BLaER1 (cell line): ENCODE results near the gene AZU1.

Experiments
- H3K27ac ChIP-seq: shearing (Covaris generic); formaldehyde crosslinking; 2 replicates; pipeline ENCODE4 v1.8.1; 2022
- H3K27me3 ChIP-seq: shearing (Covaris generic); formaldehyde crosslinking; 2 replicates; pipeline ENCODE4 v1.8.1; 2022
- H3K36me3 ChIP-seq: shearing (Covaris generic); formaldehyde crosslinking; 2 replicates; pipeline ENCODE4 v1.8.1; 2022
- H3K4me1 ChIP-seq: shearing (Covaris generic); formaldehyde crosslinking; 2 replicates; pipeline ENCODE4 v1.8.1; 2022
- H3K4me2 ChIP-seq: shearing (Covaris generic); formaldehyde crosslinking; 2 replicates; pipeline ENCODE4 v1.8.1; 2022
- H3K4me3 ChIP-seq: shearing (Covaris generic); formaldehyde crosslinking; 2 replicates; pipeline ENCODE4 v1.8.1; 2022
- H3K9ac ChIP-seq: shearing (Covaris generic); formaldehyde crosslinking; 2 replicates; pipeline ENCODE4 v1.8.1; 2022
- H3K9me3 ChIP-seq: shearing (Covaris generic); formaldehyde crosslinking; 2 replicates; pipeline ENCODE4 v1.8.1; 2022
- H4K20me1 ChIP-seq: shearing (Covaris generic); formaldehyde crosslinking; 2 replicates; pipeline ENCODE4 v1.8.1; 2022
- Cebpa-rat ChIP-seq: shearing (Covaris generic); IDR thresholded peaks from 2 replicates; pipeline ENCODE4 v1.8.1; 2022

Gene AZU1

DNA sequence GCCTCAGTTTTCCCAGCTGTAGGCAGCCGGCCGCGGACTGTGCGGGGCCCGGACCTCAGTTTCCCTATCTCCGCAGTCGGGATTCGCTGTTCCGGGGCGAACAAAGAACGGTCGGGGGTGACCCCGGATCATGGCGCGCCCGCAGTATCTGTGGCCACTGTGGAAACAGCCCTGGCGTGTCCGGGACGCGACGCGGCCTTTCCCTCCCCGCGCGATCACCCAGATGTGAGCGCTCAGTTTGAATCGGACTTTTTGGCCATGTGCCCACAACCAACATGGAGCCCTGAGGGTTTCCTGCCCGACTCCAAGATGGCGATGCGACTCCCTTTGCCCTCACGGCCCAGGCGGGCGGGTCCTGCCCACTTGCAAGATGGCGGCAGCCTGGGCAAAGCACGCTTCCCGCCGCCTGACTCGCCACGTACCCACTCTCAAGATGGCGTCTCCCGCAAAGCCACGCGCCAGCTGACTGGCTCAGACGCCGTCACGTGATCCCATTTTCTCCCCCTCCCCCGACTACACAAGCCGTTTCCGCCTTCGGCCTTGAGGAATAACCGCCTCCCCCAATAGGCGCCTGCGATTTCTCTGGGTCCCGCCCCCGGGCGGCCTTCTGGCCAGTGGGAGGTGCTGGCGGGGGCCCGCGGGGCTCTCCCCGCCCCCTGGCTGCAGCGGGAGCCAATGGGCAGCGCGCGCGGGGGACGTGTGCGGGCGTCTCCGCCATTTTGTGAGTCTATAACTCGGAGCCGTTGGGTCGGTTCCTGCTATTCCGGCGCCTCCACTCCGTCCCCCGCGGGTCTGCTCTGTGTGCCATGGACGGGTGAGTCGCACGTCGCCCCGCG lies 30.7 kb upstream of the AZU1 start, which contains the start of gene PTBP1:
Gene PTBP1 (plus strand): TSS at position 761 of the 836 bp plus-strand sequence. CDS start 46 bp downstream, at position 807.
- H3K4me1 ChIP-seq: peaks cover 45% of the 10 kb centered on the region
- peaks cover 39% of the 10 kb centered on the region for H3K36me3 ChIP-seq
- H3K27ac ChIP-seq: peak within 1 kb of the TSS; percentile 98
- peak within 1 kb of the TSS; percentile 94 for H3K9ac ChIP-seq
- no peak for TF ChIP-seq Cebpa-rat
- H3K27me3 ChIP-seq: no peaks in the 10 kb centered on the region
- H3K9me3 ChIP-seq: no peaks in the 10 kb centered on the region
- peak within 1 kb of the TSS; percentile 92 for H3K4me3 ChIP-seq
- H4K20me1 ChIP-seq: peaks cover 43% of the 10 kb centered on the region
- H3K4me2 ChIP-seq: peak within 1 kb of the TSS; percentile 100

- Histone ChIP-seq H3K4me3 (peak overlapping the region; percentile 92), H3K9ac (peak overlapping the region; percentile 94), H3K36me3 (peaks cover 47% of the 10 kb centered on the region), H3K4me2 (peak overlapping the region; percentile 100), H3K9me3 (no peaks in the 10 kb centered on the region), H3K27ac (peak overlapping the region; percentile 98), H4K20me1 (peaks cover 51% of the 10 kb centered on the region), H3K4me1 (peaks cover 38% of the 10 kb centered on the region), H3K27me3 (no peaks in the 10 kb centered on the region)
- no peak for TF ChIP-seq Cebpa-rat
These were observed 29.9 kb upstream of the AZU1 start for GRCh38 chr19:797528-798414.

DNA sequence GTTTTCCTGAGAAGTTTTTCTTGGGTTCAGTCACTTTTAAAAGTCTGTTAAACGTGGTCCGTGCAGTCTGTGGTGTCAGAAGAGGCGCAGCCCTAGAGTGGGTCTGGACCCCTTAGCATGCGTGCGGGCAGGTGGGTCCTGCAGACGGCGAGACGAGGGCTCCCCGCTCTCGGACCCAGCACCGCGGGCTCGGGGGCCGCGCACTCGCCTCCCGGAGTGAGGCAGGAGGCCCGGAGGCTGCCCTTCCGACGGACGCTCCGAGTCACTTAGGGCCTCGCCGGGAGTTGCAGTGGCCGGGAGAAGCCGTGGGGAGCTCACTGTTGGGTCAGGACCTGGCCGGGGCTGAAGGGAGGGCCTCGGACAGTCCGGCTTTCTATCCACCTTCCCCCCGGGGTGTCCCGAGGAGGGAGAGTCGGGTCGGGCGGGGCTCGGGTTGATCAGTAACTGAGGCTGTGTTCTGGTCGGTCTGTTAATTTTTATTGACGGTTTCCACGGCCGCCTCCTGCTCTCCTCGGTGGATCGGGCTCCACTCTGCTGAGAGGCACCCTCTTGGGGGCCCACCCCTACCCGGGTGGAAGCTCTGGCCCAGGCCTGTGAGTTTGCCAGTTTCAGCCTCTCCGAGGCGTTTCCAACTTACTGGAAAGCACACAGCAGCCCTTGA lies 29.1 kb upstream of the AZU1 start:
- H4K20me1 ChIP-seq: peaks cover 59% of the 10 kb centered on the region
- H3K4me3 ChIP-seq: peak overlapping the region; percentile 92
- no peak for TF ChIP-seq Cebpa-rat
- H3K36me3 ChIP-seq: peaks cover 55% of the 10 kb centered on the region
- peaks cover 38% of the 10 kb centered on the region for H3K4me1 ChIP-seq
- peak overlapping the region; percentile 98 for H3K27ac ChIP-seq
- H3K27me3 ChIP-seq: no peaks in the 10 kb centered on the region
- peak overlapping the region; percentile 94 for H3K9ac ChIP-seq
- peak overlapping the region; percentile 100 for H3K4me2 ChIP-seq
- H3K9me3 ChIP-seq: no peaks in the 10 kb centered on the region

- Histone ChIP-seq H3K36me3 (peaks cover 62% of the 10 kb centered on the region), H3K9me3 (no peaks in the 10 kb centered on the region), H3K27me3 (no peaks in the 10 kb centered on the region), H3K4me2 (peak overlapping the region; percentile 100), H3K9ac (peak overlapping the region; percentile 94), H3K4me1 (peaks cover 38% of the 10 kb centered on the region), H3K4me3 (peak overlapping the region; percentile 92), H4K20me1 (peaks cover 66% of the 10 kb centered on the region), H3K27ac (peak overlapping the region; percentile 98)
- TF ChIP-seq Cebpa-rat: no peak
These were observed 28.4 kb upstream of the AZU1 start for GRCh38 chr19:799076-799881.

GRCh38 chr19:800360-801029 lies 27.1 kb upstream of the AZU1 start:
- H4K20me1 ChIP-seq: peaks cover 79% of the 10 kb centered on the region
- H3K4me2 ChIP-seq: peak overlapping the region; percentile 100
- no peaks in the 10 kb centered on the region for H3K9me3 ChIP-seq
- TF ChIP-seq Cebpa-rat: no peak
- H3K27ac ChIP-seq: no peak overlapping the region
- peak overlapping the region; percentile 94; the same call in 1 of the 2 replicates for H3K9ac ChIP-seq
- H3K4me3 ChIP-seq: no peak overlapping the region
- H3K36me3 ChIP-seq: peaks cover 75% of the 10 kb centered on the region
- H3K27me3 ChIP-seq: no peaks in the 10 kb centered on the region
- H3K4me1 ChIP-seq: peaks cover 38% of the 10 kb centered on the region

DNA sequence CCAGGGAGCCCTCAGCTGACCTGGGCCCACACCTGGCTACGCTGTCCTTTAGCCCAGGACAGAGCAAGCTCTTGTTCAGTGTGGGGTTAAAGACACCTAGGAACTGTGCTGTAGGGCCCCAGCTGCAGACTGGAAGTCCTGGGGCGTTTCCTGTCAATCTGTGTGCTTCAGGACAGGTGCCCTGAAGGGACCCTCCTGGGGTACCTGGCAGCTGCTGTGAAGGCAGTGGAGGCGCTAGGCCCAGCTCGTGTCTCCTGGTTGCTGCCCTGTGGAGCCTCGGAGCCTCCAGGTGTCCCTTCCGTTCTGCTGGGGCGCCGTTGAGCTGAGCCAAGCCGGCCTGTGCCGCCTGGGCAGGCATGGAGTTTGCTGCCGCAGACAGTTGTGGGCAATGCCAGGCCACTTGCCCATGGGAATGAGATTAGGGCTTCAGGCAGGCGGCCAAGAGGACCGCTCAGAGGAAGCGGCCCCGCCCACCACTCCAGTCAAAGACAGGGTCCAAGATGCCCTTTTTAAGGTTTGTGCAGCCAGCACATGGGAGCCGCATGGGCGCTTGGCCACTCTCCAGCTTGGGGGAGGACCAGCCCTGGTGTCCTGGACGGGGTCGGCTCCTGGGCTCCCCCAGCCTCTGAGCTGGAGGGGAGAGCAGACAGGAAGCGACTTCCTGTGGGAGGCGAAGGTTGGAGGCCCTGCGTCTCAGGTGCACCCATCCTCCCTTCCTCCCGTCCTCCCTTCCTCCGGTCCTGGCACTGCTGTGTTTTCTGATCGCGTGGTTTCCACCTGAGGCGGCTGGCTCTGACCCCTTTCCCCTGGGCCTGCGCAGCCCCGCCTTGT lies 26.4 kb upstream of the AZU1 start:
- Histone ChIP-seq H3K4me3 (no peak overlapping the region), H3K9ac (no peak overlapping the region), H4K20me1 (peaks cover 86% of the 10 kb centered on the region), H3K9me3 (no peaks in the 10 kb centered on the region), H3K4me2 (peak overlapping the region; percentile 100), H3K36me3 (peaks cover 82% of the 10 kb centered on the region), H3K27me3 (no peaks in the 10 kb centered on the region), H3K4me1 (peaks cover 34% of the 10 kb centered on the region), H3K27ac (no peak overlapping the region)
- no peak for TF ChIP-seq Cebpa-rat

GRCh38 chr19:801861-802497 lies 25.7 kb upstream of the AZU1 start:
- Histone ChIP-seq H3K27me3 (no peaks in the 10 kb centered on the region), H4K20me1 (peaks cover 93% of the 10 kb centered on the region), H3K9me3 (no peaks in the 10 kb centered on the region), H3K4me2 (peak overlapping the region; percentile 100; the same call in 1 of the 2 replicates), H3K36me3 (peaks cover 89% of the 10 kb centered on the region), H3K4me3 (no peak overlapping the region), H3K4me1 (peaks cover 30% of the 10 kb centered on the region), H3K27ac (no peak overlapping the region), H3K9ac (0 out of 2 replicates have a peak overlapping the region, but pooled peaks have one; percentile 29)
- TF ChIP-seq Cebpa-rat: no peak
